Vagina (tissue), 2 donors: ENCODE data around the gene MGA.

Experiments
- POLR2A ChIP-seq, 2 donors: fragments of 450-650 bp; IDR thresholded peaks; one replicate each; pipeline ENCODE4 v1.6.1; 2017; ENCODE audit warnings: antibody characterized with exemption in 2 of 2, mild to moderate bottlenecking in 2 of 2, moderate library complexity in 2 of 2
- TF ChIP-seq, protein P1 (sequence below), 3 experiments: fragments of 450-650 bp in 2 of 3; fragments of 200-600 bp in 1 of 3; sonication (generic) in 1 of 3; IDR thresholded peaks; one replicate each; pipeline ENCODE4 v1.5.1; 2017 to 2019; ENCODE audit warnings: antibody characterized with exemption in 3 of 3, mild to moderate bottlenecking in 2 of 3, moderate library complexity in 2 of 3

DNA sequence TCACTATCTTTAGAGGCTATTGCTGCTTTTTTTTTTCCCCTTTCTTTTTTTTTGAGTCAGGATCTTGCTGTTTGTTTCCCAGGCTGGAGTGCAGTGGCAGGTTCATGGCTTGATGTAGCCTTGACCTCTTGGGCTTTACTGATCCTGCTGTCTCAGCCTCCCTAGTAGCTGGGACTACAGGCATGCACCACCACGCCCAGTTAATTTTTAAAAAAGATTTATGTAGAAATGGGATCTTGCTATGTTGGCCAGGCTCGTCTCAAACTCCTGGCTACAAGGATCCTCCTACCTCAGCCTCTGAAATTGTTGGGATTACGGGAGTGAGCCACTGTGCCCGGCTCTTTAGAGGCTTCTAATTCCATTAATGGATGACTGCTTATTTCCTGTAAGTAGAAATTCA lies 15.1 kb downstream of the MGA start:
- TF ChIP-seq POLR2A (IDR thresholded peaks at IDR 0.05), result no peak
- TF ChIP-seq, protein P1, sequence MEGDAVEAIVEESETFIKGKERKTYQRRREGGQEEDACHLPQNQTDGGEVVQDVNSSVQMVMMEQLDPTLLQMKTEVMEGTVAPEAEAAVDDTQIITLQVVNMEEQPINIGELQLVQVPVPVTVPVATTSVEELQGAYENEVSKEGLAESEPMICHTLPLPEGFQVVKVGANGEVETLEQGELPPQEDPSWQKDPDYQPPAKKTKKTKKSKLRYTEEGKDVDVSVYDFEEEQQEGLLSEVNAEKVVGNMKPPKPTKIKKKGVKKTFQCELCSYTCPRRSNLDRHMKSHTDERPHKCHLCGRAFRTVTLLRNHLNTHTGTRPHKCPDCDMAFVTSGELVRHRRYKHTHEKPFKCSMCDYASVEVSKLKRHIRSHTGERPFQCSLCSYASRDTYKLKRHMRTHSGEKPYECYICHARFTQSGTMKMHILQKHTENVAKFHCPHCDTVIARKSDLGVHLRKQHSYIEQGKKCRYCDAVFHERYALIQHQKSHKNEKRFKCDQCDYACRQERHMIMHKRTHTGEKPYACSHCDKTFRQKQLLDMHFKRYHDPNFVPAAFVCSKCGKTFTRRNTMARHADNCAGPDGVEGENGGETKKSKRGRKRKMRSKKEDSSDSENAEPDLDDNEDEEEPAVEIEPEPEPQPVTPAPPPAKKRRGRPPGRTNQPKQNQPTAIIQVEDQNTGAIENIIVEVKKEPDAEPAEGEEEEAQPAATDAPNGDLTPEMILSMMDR (IDR thresholded peaks at IDR 0.05), result no peak
